GM19025 (cell line): ENCODE measurements around the gene TFEB.

ENCODE experiments used
- ATAC-seq: cut with Tn5 transposase; IDR thresholded peaks from one replicate; pipeline ENCODE4 v1.9.1; 2021; ENCODE audit warnings: mild to moderate bottlenecking, low read depth, moderate library complexity; ENCODE audit not compliant: unreplicated experiment

Gene TFEB

GRCh38 chr6:41709375-41709774 is 26.0 kb downstream of the TFEB start:
- ATAC-seq, result no peak

GRCh38 chr6:41708856-41709255 is 26.6 kb downstream of the TFEB start:
- no peak for ATAC-seq

- ATAC-seq, result no peak
These were observed 27.7 kb downstream of the TFEB start for GRCh38 chr6:41707565-41708200.

GRCh38 chr6:41706876-41707564 is 28.4 kb downstream of the TFEB start:
- ATAC-seq, result no peak

- ATAC-seq, result peak; percentile 59
These were observed 29.2 kb downstream of the TFEB start for GRCh38 chr6:41705996-41706835.

- ATAC-seq, result no peak
These were observed 30.0 kb downstream of the TFEB start for GRCh38 chr6:41705311-41705995.

GRCh38 chr6:41704656-41705310 is 30.6 kb downstream of the TFEB start:
- ATAC-seq, result no peak

- ATAC-seq, result no peak
These were observed 31.4 kb downstream of the TFEB start for GRCh38 chr6:41704028-41704427.

- no peak for ATAC-seq
These were observed 32.5 kb downstream of the TFEB start for GRCh38 chr6:41702771-41703494.

- ATAC-seq, result no peak
These were observed 33.2 kb downstream of the TFEB start for GRCh38 chr6:41702089-41702745.

GRCh38 chr6:41700463-41701347 is 34.7 kb downstream of the TFEB start:
- no peak for ATAC-seq

GRCh38 chr6:41699063-41699462 is 36.3 kb downstream of the TFEB start:
- no peak for ATAC-seq

- ATAC-seq, result no peak
These were observed 37.3 kb downstream of the TFEB start for GRCh38 chr6:41697861-41698781.

- no peak for ATAC-seq
These were observed 38.6 kb downstream of the TFEB start for GRCh38 chr6:41696788-41697187.

- ATAC-seq, result no peak
These were observed 39.6 kb downstream of the TFEB start for GRCh38 chr6:41695825-41696224.

- no peak for ATAC-seq
These were observed 40.4 kb downstream of the TFEB start for GRCh38 chr6:41694815-41695526.
